ENCODE measurements around the gene SLC24A2.

Gene SLC24A2

DNA sequence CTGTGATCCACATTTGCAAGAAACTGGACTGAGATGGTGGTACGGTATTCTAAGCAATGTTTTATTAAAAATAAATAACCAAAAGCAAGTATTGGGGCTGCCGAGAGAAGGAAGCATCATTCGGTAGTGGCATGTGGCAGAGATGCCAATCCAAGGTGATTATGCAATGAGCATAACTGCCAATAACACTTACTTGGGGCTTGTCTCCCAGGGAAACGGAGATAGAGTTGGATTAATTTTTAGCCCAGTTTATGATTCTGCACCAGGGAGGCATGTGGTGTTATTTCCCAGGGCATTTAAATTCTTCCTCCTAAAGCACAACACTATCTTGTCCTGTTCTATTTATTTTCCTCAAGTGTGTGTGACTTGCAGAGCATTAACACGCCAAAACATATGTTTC is 17.9 kb downstream of the SLC24A2 start:
- Histone ChIP-seq H3K9me3 (replicated peaks; ENCODE audit: insufficient read depth, low read length) (no peaks in the 10 kb centered on the region), H3K79me2 (ENCODE audit: low read length) (no peaks in the 10 kb centered on the region), H3K9ac (ENCODE audit: low read length) (no peak overlapping the region), H3K27ac (ENCODE audit: low read length) (no peak overlapping the region), H4K20me1 (ENCODE audit: insufficient read depth, low read length) (no peaks in the 10 kb centered on the region), H3K4me2 (ENCODE audit: low read depth, low read length) (no peak overlapping the region), H3K4me1 (ENCODE audit: low read length) (no peaks in the 10 kb centered on the region), H3K4me3 (ENCODE audit: low read length) (no peak overlapping the region), H2AFZ (ENCODE audit: low read length) (no peak overlapping the region), H3K9me2 (replicated peaks; ENCODE audit: insufficient read depth, low read length) (no peaks in the 10 kb centered on the region), H3F3A (ENCODE audit: insufficient read depth, low read length) (no peaks in the 10 kb centered on the region), H3K36me3 (replicated peaks; ENCODE audit: insufficient read depth, low read length) (no peaks in the 10 kb centered on the region), H3K27me3 (replicated peaks; ENCODE audit: insufficient read depth, low read length) (no peaks in the 10 kb centered on the region)
- TF ChIP-seq EZH2phosphoT487 (IDR thresholded peaks at IDR 0.05; ENCODE audit: low read length) (no peak), EZH2 (optimal IDR thresholded peaks at IDR 0.05; ENCODE audit: low read depth, low read length) (no peak), CTCF (IDR thresholded peaks at IDR 0.05; ENCODE audit: low read length) (no peak)
- no peak for DNase-seq

GRCh38 chr9:19769213-19769612 is 19.6 kb downstream of the SLC24A2 start:
- no peak for DNase-seq
- H3K9me2 ChIP-seq (replicated peaks; ENCODE audit: insufficient read depth, low read length), result no peaks in the 10 kb centered on the region
- H3K27me3 ChIP-seq (replicated peaks; ENCODE audit: insufficient read depth, low read length), result no peaks in the 10 kb centered on the region
- no peaks in the 10 kb centered on the region for H3K4me1 ChIP-seq (ENCODE audit: low read length)
- TF ChIP-seq CTCF (IDR thresholded peaks at IDR 0.05; ENCODE audit: low read length) (no peak), EZH2 (optimal IDR thresholded peaks at IDR 0.05; ENCODE audit: low read depth, low read length) (no peak), EZH2phosphoT487 (IDR thresholded peaks at IDR 0.05; ENCODE audit: low read length) (no peak)
- H3K9ac ChIP-seq (ENCODE audit: low read length), result no peak overlapping the region
- H3F3A ChIP-seq (ENCODE audit: insufficient read depth, low read length), result no peaks in the 10 kb centered on the region
- H3K27ac ChIP-seq (ENCODE audit: low read length), result no peak overlapping the region
- H3K36me3 ChIP-seq (replicated peaks; ENCODE audit: insufficient read depth, low read length), result no peaks in the 10 kb centered on the region
- no peaks in the 10 kb centered on the region for H4K20me1 ChIP-seq (ENCODE audit: insufficient read depth, low read length)
- no peaks in the 10 kb centered on the region for H3K79me2 ChIP-seq (ENCODE audit: low read length)
- H3K9me3 ChIP-seq (replicated peaks; ENCODE audit: insufficient read depth, low read length), result no peaks in the 10 kb centered on the region
- no peak overlapping the region for H2AFZ ChIP-seq (ENCODE audit: low read length)
- H3K4me3 ChIP-seq (ENCODE audit: low read length), result no peak overlapping the region
- H3K4me2 ChIP-seq (ENCODE audit: low read depth, low read length), result no peak overlapping the region

DNA sequence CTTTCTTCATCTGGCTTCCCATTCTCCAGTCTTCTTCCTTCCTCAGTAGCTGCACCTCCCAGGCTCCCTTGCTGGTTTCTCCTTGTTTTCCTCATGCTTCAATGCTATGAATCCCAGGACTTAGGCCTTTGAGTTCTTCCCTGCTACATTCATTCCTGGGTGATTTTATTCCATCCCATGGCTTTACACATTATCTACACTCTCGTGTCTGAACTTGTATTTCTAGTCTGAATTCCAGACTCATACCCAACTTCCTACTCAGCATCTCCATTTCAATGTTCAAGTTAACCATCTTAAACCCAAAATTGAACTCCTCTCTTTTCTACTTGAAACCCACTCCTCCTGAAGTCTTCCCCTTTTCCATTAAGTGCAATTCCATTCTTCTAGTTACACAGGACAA is 20.0 kb downstream of the SLC24A2 start:
- Histone ChIP-seq H3K4me3 (ENCODE audit: low read length) (no peak overlapping the region), H3K4me1 (ENCODE audit: low read length) (no peaks in the 10 kb centered on the region), H3K79me2 (ENCODE audit: low read length) (no peaks in the 10 kb centered on the region), H3K4me2 (ENCODE audit: low read depth, low read length) (no peak overlapping the region), H3K9me3 (replicated peaks; ENCODE audit: insufficient read depth, low read length) (no peaks in the 10 kb centered on the region), H4K20me1 (ENCODE audit: insufficient read depth, low read length) (no peaks in the 10 kb centered on the region), H3K36me3 (replicated peaks; ENCODE audit: insufficient read depth, low read length) (no peaks in the 10 kb centered on the region), H3F3A (ENCODE audit: insufficient read depth, low read length) (no peaks in the 10 kb centered on the region), H3K27ac (ENCODE audit: low read length) (no peak overlapping the region), H3K9ac (ENCODE audit: low read length) (no peak overlapping the region), H3K9me2 (replicated peaks; ENCODE audit: insufficient read depth, low read length) (no peaks in the 10 kb centered on the region), H2AFZ (ENCODE audit: low read length) (no peak overlapping the region), H3K27me3 (replicated peaks; ENCODE audit: insufficient read depth, low read length) (no peaks in the 10 kb centered on the region)
- DNase-seq, result no peak
- no peak for TF ChIP-seq CTCF (IDR thresholded peaks at IDR 0.05; ENCODE audit: low read length)
- no peak for TF ChIP-seq EZH2 (optimal IDR thresholded peaks at IDR 0.05; ENCODE audit: low read depth, low read length)
- no peak for TF ChIP-seq EZH2phosphoT487 (IDR thresholded peaks at IDR 0.05; ENCODE audit: low read length)

Measured in MM.1S (cell line).